ENCODE measurements around the gene RPS8. TPM values are rescaled to one million over a fixed set of nuclear protein-coding genes. Genes with fewer than 3 reads are reported as not detected.
"Not testable (repeated sequence)": the region's sequence is repeated elsewhere in the genome, so short reads cannot be mapped to it uniquely, and the experiment has no call there.

Gene RPS8
- total and polyA plus RNA-seq, 8 donors, result 322 to 3,429 (median 2,146) TPM

DNA sequence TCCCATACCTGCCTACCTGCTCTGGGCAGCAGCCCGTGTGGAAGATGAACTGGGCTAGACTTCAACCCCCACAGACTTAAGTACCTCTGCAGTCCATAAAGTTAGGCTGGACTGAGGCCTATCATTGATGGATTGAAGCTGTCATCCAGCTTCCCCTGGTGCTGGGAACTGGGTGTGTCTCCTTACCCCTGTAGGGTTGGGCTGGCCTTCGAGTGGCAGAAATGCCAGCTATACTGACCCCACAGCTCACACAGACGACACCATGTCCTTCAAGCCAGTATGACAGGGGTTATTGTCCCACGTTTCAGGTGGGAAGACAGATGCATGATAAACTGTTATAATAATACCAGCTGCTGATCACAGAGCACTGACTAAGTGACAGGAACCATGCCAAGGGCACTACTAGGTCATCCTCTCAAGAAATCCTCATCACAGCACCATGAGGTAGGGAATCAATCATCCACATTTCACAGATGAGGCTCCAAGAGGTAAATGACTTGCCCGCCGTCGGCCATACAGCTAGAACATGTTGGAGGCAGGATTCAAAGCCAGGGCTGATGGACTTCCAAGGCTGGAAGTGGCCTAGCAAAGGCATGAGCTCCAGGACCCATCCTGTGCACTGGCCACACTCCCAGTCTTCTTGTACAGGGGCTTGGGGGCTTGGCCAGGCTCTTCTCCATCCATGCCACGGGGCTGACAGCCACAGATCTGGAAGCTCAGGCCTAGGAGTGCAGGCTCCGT is 12.9 kb downstream of the RPS8 start, which contains the start of gene BEST4:
BEST4 (minus strand) TSS at position 51 of the 741 bp plus-strand sequence. CDS start 465 bp downstream, outside the sequence.
- peak in 1 of 2 donors; percentile 12 for DNase-seq
- no peak for TF ChIP-seq EP300 (IDR thresholded peaks at IDR 0.05)
- no peak for TF ChIP-seq POLR2AphosphoS5 (IDR thresholded peaks at IDR 0.05)
- TF ChIP-seq POLR2A (IDR thresholded peaks at IDR 0.05), result no peak
- TF ChIP-seq, protein P1, sequence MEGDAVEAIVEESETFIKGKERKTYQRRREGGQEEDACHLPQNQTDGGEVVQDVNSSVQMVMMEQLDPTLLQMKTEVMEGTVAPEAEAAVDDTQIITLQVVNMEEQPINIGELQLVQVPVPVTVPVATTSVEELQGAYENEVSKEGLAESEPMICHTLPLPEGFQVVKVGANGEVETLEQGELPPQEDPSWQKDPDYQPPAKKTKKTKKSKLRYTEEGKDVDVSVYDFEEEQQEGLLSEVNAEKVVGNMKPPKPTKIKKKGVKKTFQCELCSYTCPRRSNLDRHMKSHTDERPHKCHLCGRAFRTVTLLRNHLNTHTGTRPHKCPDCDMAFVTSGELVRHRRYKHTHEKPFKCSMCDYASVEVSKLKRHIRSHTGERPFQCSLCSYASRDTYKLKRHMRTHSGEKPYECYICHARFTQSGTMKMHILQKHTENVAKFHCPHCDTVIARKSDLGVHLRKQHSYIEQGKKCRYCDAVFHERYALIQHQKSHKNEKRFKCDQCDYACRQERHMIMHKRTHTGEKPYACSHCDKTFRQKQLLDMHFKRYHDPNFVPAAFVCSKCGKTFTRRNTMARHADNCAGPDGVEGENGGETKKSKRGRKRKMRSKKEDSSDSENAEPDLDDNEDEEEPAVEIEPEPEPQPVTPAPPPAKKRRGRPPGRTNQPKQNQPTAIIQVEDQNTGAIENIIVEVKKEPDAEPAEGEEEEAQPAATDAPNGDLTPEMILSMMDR (IDR thresholded peaks at IDR 0.05), result no peak
- Histone ChIP-seq H3K9me3 (no peaks in the 10 kb centered on the region), H3K4me3 (no peak within 1 kb of the TSS), H3K36me3 (no peaks in the 10 kb centered on the region), H3K27ac (peak within 1 kb of the TSS in 2 of 5 donors; percentile 27 to 72), H3K4me1 (peaks cover 32 to 36% (median 34%) of the 10 kb centered on the region in 4 donors), H3K27me3 (no peaks in the 10 kb centered on the region)
- intact Hi-C loops (cut with DNase I; ENCODE audit: low total_unique reads), result no loop called here
- 79 to 95% (median 84%) methylated on average over 7 to 9 of the region's 9 CpGs for WGBS, 5 donors

DNA sequence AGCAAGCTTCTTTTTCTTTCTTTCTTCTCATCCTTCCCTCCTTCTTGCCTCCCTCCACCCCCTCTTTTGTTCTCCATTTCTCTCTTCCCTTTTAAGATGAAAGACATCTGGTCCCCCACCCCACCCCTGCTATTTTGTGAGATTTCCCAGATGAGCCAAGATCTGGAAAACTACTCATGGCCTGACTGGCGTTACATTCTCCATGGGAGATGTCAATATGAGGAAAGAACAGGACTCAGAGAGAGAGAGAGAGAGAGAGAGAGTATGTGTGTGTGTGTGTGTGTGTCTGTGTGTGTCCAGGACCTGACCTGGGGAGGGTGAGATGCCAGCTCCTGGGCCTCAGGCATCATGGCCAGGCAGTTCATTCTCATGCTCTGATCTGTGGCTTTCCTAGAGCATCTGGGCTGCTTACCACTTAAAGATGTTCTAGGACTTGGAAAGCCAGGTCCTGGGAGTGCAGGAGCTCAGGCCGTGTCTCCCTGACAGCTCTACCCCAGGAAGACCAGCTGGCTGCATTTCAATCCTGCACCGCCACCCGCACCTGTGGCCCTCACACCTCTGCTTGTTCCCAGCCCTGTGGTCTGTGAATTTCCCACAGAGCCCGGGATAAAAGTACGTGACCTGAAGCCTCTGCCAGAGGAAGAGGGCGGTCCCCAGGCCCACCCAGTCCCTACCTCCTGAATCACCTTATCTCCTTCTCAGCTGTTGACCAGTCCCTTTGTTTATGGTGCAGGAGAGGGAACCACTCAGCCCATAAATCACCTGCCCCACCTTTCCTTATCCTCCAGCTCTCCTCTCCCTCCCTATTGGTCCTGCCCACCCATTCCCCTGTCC is 15.8 kb downstream of the RPS8 start:
- H3K27ac ChIP-seq, result no peak overlapping the region

DNA sequence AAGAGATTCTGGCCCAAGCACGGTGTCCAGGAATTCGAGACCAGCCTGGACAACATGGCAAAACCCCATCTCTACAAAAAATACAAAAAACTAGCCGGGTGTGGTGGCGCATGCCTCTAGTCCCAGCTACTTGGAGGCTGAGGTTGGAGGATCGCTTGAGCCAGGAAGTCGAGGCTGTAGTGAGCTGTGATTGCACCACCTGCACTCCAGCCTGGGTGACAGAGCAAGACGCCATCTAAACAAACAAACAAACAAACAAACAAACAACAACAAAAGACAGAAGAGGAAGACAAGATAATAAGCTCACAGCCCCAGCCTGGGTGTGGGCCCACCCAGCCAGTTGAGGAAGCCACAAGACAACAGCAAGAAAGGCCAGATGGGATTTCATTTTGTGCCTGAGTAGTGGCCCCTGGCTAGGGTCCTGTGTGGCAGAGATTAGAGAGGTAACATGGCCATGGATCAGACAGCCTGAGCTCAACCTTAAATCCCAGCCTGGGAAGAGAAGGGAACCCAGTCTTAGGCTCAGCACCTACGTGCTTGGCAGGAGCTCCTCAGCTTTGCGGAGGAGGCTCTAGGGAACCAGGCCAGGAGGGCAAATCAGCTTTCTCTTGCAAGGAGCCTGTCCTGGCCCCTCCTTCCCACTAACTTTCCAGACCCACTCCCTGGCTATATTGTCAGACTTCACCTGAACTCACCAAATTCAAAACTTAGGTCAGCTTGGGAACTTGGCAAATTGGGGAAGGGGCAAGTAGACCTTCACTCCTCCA is 17.6 kb downstream of the RPS8 start:
- TF ChIP-seq POLR2AphosphoS5 (IDR thresholded peaks at IDR 0.05), result no peak
- no peak for TF ChIP-seq EP300 (IDR thresholded peaks at IDR 0.05)
- TF ChIP-seq, protein P1 (IDR thresholded peaks at IDR 0.05), result no peak
- no peak for TF ChIP-seq POLR2A (IDR thresholded peaks at IDR 0.05)
- intact Hi-C loops (cut with DNase I; ENCODE audit: low total_unique reads), result loop anchor here (5.0 kb wide), 1 partner anchor 44 kb away; no protein-coding TSS in a partner anchor
- DNase-seq, result peak in 1 of 2 donors; percentile 26

More for the DNA sequence above, 15.8 kb downstream of the RPS8 start:
- intact Hi-C loops (cut with DNase I; ENCODE audit: low total_unique reads), result loop anchor here (5.0 kb wide), 1 partner anchor 46 kb away; no protein-coding TSS in a partner anchor
- peak in 1 of 2 donors; percentile 56 for DNase-seq
- Histone ChIP-seq H3K4me1 (peaks cover 5 to 7% (median 7%) of the 10 kb centered on the region in 4 donors), H3K27me3 (no peaks in the 10 kb centered on the region), H3K4me3 (no peak overlapping the region), H3K36me3 (no peaks in the 10 kb centered on the region), H3K9me3 (no peaks in the 10 kb centered on the region)
- WGBS, 5 donors, result 45 to 68% (median 53%) methylated on average over 7 of the region's 7 CpGs
- TF ChIP-seq POLR2A (IDR thresholded peaks at IDR 0.05) (no peak), EP300 (IDR thresholded peaks at IDR 0.05) (no peak), POLR2AphosphoS5 (IDR thresholded peaks at IDR 0.05) (no peak)
- TF ChIP-seq, protein P1 (IDR thresholded peaks at IDR 0.05), result no peak

DNA sequence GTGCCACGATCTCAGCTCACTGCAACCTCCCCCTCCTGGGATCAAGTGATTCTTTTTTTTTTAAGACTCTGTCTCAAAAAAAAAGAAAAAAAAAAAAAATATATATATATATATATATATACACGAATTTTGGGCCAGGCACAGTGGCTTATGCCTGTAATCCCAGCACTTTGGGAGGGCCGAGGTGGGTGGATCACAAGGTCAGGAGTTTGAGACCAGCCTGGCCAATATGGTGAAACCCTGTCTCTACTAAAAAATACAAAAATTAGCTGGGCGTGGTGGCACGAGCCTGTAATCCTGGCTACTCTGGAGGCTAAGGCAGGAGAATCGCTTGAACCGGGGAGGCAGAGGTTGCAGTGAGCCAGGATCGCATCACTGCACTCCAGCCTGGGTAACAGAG is 22.5 kb downstream of the RPS8 start:
- H3K4me1 ChIP-seq, result peaks cover 19 to 32% (median 31%) of the 10 kb centered on the region in 4 donors
- intact Hi-C loops (cut with DNase I; ENCODE audit: low total_unique reads); H3K27me3 ChIP-seq; DNase-seq; H3K9me3 ChIP-seq; H3K36me3 ChIP-seq; H3K4me3 ChIP-seq; H3K27ac ChIP-seq: not testable (repeated sequence)
- 71 to 82% (median 77%) methylated on average over 8 of the region's 8 CpGs for WGBS, 5 donors

More for the DNA sequence above, 17.6 kb downstream of the RPS8 start:
- H3K4me1 ChIP-seq, result no peaks in the 10 kb centered on the region
- H3K9me3 ChIP-seq, result no peaks in the 10 kb centered on the region
- no peak overlapping the region for H3K4me3 ChIP-seq
- H3K36me3 ChIP-seq, result no peaks in the 10 kb centered on the region
- H3K27ac ChIP-seq, result no peak overlapping the region
- 81 to 88% (median 85%) methylated on average over 9 of the region's 9 CpGs for WGBS, 5 donors
- H3K27me3 ChIP-seq, result no peaks in the 10 kb centered on the region
